HG03378 (cell line): ENCODE data around the gene MYG1.
"Not testable (repeated sequence)": the region's sequence is repeated elsewhere in the genome, so short reads cannot be mapped to it uniquely, and the experiment has no call there.

Experiments
- ATAC-seq: cut with Tn5 transposase; IDR thresholded peaks from one replicate; pipeline ENCODE4 v1.9.1; 2021; ENCODE audit warnings: mild to moderate bottlenecking, moderate library complexity; ENCODE audit not compliant: unreplicated experiment

The MYG1 gene

GRCh38 chr12:53279888-53280498 lies 19.5 kb upstream of the MYG1 start:
- ATAC-seq: no peak

- no peak for ATAC-seq
Measured at GRCh38 chr12:53286448-53286847, 13.0 kb upstream of the MYG1 start.

GRCh38 chr12:53287741-53288216 lies 11.7 kb upstream of the MYG1 start:
- ATAC-seq: no peak

GRCh38 chr12:53288322-53288721 lies 11.2 kb upstream of the MYG1 start:
- no peak for ATAC-seq

GRCh38 chr12:53289891-53290290 lies 9.6 kb upstream of the MYG1 start:
- no peak for ATAC-seq

- no peak for ATAC-seq
Measured at GRCh38 chr12:53290661-53291060, 8.8 kb upstream of the MYG1 start.

- no peak for ATAC-seq
Measured at GRCh38 chr12:53292426-53292825, 7.1 kb upstream of the MYG1 start.

GRCh38 chr12:53295070-53295890 lies 4.2 kb upstream of the MYG1 start, which contains the start of gene PFDN5:
PFDN5 (plus strand) TSS chr12:53295542; CDS start chr12:53295568, 26 bp downstream.
- ATAC-seq: peak; percentile 72

GRCh38 chr12:53295891-53296219 lies 3.6 kb upstream of the MYG1 start:
- ATAC-seq: no peak

- ATAC-seq: not testable (repeated sequence)
Measured at GRCh38 chr12:53297106-53297505, 2.4 kb upstream of the MYG1 start.

- ATAC-seq: no peak
Measured at GRCh38 chr12:53298164-53298563, 1.3 kb upstream of the MYG1 start.

GRCh38 chr12:53299101-53299453 lies 418 bp upstream of the MYG1 start:
- no peak for ATAC-seq

- no peak for ATAC-seq
Measured at GRCh38 chr12:53300187-53300586, 692 bp downstream of the MYG1 start.

GRCh38 chr12:53302903-53303302 lies 3.4 kb downstream of the MYG1 start:
- ATAC-seq: no peak

GRCh38 chr12:53306826-53307225 lies 7.3 kb downstream of the MYG1 start:
- ATAC-seq: no peak

- no peak for ATAC-seq
Measured at GRCh38 chr12:53308276-53308675, 8.8 kb downstream of the MYG1 start.

GRCh38 chr12:53313996-53314395 lies 14.5 kb downstream of the MYG1 start:
- no peak for ATAC-seq

GRCh38 chr12:53320352-53321195 lies 21.1 kb downstream of the MYG1 start:
- no peak for ATAC-seq

- ATAC-seq: peak; percentile 20
Measured at GRCh38 chr12:53324113-53324778, 24.8 kb downstream of the MYG1 start.

GRCh38 chr12:53324779-53325510 lies 25.4 kb downstream of the MYG1 start:
- peak; percentile 41 for ATAC-seq
